Hepatic stellate cell (primary cell): Measurements from ENCODE around the gene CACNA1D.

ENCODE experiments used
- DNase-seq: peaks from one replicate; pipeline ENCODE4 v3.0.0; 2011; ENCODE audit warnings: low spot score

The CACNA1D gene

GRCh38 chr3:53579636-53580035, 85.2 kb downstream of the CACNA1D start:
- no peak for DNase-seq

GRCh38 chr3:53581671-53582070, 87.3 kb downstream of the CACNA1D start:
- DNase-seq = no peak

DNA sequence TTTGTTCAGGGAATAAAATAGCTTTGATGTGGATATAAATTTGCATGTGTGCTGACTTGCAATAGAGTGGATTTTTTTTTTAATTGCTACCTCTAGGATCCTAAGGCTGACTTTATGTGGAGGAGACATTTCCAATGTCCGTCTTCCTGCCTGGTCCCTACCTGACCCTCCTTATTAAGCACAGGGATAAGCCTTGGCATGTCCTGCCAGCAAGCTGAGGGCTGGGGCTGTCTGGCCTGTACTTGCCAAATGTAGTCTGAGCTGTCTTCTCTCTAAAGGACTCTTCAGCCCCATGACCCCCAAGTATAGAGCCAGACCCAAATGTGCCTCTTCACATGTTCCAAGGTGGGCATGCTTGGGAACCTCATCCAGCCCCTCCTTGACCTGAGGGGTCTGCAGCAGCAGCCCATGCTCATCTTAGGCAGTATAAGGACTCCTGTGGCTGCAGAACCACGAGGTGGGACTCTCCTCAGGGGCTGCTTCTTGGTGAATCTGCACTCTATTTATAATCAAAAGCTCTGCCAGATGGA, 88.8 kb downstream of the CACNA1D start:
- no peak for DNase-seq

- no peak for DNase-seq
These were observed 90.6 kb downstream of the CACNA1D start for GRCh38 chr3:53585049-53585448.

- DNase-seq = no peak
These were observed 91.2 kb downstream of the CACNA1D start for GRCh38 chr3:53585627-53586026.

DNA sequence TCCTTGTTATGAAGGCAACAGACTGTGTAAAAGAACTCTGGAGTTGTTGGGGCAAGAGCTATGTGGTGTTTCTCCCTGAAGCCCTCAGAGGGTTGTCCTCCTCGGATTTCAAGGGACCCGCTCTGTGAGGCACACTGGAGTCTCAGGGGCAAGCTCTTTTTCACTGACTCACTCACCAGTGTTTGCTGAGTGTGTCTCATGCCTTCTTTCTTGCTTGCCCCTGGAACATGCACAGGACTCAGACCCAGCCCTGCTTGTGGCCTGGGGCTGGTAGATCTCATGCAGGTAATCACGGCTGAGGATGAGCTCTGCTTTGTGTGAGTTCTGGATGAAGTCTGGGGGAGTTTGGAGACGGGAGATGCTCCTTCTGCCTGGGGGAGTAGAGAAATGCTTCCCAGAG, 93.7 kb downstream of the CACNA1D start:
- DNase-seq = no peak

DNA sequence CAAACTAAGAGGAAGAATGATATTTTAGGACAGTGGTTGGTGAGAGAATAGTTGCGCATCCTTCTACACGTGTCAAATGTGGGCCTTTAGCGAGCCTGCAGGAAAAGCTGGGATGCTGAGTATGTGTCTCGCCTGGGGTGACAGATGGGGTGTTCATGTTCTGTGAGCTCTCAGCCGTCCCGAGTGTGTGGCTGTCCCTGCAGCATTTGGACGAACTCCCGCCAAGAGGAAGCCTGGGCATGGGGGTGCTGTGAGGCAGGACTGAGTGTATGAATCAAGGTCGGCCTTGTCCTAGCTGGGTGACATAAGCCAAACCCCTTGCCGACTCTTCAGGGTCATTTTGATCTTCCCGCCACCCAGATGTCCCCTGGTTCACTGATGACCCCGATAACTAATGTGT, 94.8 kb downstream of the CACNA1D start:
- no peak for DNase-seq

DNA sequence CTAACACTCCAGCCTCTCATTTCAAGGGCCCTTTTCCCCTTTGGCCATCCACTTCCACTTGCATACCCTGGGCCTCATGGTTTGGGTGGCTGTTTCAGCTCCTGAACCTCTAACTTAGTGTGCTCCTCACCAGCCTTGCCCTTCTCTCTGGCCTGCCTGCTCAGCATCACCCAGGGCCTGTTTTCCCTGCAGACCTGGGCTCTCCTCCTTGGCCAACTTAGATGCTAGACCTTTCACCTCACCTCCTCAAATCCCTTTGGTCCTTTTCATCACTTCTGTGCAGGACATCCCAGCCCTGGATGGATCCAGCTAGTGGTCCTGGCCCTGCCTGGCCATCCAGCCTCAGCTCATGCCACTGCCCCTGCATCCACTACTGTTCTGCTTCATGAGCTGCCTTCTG, 95.4 kb downstream of the CACNA1D start:
- no peak for DNase-seq

- no peak for DNase-seq
These were observed 96.2 kb downstream of the CACNA1D start for GRCh38 chr3:53590606-53591005.

GRCh38 chr3:53591646-53592045, 97.2 kb downstream of the CACNA1D start:
- no peak for DNase-seq

GRCh38 chr3:53592862-53593261, 98.5 kb downstream of the CACNA1D start:
- DNase-seq = no peak

DNA sequence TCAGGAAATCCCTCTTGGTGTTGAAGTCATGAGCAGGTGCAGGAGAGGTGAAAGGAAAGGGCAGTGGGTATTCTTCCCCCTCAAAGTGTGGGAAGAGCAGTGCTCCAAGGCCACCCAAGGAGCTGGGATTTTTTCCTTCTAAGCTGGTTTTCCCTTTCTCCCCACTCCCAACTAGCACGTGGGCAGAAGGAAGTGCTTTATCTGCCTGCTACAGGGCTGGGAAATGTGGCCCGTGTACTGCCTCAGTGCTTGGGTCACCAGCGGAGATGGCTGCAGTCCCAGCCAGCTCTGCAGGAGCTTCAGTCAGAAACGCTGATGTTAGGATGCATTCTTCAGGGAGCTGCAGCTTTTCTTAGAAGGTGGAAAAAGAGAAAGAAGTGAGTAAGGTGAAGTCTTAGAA, 99.2 kb downstream of the CACNA1D start:
- DNase-seq = no peak

DNA sequence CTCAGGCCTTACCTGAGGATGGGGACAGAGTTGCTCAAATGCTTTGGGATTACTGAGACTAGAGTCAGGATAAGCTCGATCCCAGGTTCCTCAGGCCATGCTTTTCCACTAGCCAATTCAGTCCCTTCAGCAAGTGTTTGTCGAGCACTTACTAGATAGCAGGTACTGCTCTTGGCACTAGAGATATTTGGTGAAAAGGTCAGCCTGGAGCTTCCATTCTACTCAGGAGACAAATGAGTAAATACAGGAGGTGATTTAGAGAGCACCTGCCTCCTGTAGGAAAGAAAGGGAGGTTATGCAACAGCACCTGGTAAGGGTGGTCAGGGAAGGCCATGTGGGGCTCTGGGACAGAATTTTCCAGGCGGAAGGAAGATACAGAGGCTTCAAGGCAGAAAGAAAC, 99.9 kb downstream of the CACNA1D start:
- no peak for DNase-seq

GRCh38 chr3:53595660-53596059, 101.2 kb downstream of the CACNA1D start:
- no peak for DNase-seq

DNA sequence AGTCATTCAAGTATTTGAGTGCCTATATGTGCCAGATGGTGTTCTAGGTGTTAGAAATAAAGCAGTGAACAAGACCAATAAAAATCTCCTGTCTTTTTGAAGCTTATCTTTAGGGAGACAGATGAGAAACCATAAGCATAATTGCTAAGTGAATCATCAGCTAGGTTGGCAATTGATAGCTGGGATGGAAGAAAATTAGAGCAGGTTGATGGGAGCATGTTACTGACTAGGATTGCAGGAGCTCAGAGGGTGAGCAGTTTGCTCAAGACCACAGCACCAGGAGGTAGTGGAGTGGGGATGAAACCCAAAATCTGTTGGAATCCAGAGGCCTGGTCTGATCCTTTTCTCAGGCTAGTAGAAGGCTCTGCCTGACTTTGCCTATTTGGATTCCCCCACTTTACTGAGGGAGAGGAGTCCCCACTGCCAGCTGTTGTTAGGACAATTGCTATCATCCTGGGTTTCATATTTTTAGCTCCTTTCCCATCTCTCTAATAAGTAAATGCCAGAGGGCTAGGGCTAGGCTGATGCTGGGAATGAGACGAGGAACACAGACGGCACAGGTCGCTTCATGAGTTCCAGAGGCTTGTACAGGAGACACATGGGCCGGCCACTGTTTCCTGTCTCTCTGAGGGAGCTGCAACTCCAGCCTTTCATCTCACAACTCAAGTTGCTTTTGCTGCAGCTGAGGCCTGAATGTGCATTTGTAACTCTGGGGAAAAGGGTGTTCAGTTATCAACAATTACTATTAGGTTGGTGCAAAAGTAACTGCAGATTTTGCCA, 102.9 kb downstream of the CACNA1D start:
- no peak for DNase-seq

DNA sequence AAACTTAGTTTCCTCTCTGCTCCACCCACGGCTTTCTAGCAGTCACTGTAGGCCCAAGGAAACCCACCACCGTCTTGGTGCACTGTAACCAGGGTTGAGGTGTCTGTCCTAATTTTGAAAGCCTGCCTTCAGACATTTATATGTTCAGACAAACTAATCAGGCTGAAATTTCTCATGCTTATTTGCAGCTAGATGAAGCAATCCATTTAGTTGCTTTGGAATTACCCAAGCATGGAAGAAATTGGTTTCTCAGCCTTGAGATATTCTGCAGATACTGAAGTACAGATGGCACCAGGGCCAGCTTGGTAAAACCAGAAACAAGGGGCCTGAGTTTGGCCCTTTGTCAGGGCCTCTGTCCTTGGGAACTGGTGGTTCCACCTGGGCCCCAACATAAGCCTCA, 105.4 kb downstream of the CACNA1D start:
- DNase-seq = no peak

- DNase-seq = no peak
These were observed 108.5 kb downstream of the CACNA1D start for GRCh38 chr3:53602866-53603265.

DNA sequence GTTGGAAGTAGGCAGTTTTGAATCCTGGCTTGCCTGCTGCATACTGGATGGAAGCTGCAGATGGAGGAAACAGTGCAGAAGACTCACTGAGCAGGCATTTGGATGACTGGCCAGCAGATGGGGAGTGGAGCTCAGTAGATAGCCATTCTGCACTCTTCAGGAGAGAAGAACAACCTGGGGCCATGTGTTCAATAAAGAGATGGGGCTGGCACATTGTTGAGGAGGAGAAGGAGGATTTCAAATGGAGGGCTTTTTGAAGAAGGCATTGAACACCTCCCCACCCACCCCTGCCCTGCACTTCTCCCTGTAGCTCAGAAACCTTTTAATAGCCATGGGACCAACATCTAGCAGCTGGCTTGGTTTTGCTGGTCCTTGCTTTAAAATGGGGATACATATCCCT, 109.8 kb downstream of the CACNA1D start:
- no peak for DNase-seq

GRCh38 chr3:53606793-53607192, 112.4 kb downstream of the CACNA1D start:
- DNase-seq = no peak

- DNase-seq = no peak
These were observed 118.1 kb downstream of the CACNA1D start for GRCh38 chr3:53612508-53612907.

DNA sequence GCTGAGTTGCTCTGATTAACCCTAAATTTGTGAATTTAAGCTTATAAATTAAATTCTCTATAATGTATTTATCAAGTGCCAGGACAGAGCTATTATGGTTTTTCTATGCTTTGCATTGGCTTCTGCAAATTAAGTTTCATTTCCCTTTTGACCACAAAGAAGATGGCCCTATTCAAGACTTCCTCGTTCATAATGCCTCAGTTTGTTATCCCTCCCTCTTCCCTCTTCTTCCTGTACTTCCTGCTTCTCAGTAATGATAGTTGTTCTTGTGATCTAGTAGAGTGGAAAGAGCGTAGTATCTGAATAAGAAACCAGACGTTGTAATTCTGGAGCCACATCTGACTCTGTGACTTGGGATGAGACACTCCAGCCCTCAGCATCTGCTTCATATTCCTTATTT, 118.7 kb downstream of the CACNA1D start:
- no peak for DNase-seq

DNA sequence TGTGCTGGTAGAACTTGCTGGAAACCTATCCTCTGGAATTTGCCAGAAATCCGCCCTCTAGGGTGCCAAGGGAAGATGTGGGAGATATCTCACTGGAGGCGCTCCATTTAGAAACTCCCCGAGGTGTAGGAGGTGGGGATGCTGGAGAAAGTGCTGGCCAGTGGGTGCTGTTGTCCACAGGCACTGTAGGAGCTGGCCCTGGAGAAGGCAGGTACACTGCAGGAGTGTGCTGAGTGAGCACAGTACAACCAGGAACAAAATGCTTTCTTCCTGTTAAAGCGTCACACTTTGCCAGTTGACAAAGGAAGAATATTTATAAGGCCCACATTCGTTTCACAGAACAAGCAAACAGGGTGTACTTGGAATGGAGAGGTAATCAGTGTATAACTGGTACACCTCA, 119.9 kb downstream of the CACNA1D start:
- DNase-seq = no peak

DNA sequence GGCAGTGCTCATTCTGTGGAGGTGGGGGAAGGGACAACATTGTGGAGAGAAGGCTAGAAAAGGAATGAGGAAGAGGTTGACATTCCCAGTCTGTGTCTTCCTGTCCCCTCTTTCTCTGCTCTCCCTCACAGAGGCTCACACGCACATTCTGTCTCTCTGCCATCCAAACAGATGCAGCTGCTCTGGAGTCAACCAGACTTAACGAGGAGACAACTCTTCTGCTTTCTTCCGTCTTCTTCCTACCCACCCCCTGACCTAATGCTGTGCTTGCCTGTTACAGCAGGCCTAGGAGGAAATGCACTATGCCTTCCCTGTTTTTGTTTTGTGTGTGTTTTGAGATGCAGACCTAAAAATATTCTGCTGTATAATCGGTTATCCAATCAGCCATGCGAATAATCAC, 121.9 kb downstream of the CACNA1D start:
- no peak for DNase-seq
